ENCODE measurements around the gene MPC1L.
A peak's percentile ranks its signal among the peaks of the same experiment; 100 is the strongest.

MPC1L gene

DNA sequence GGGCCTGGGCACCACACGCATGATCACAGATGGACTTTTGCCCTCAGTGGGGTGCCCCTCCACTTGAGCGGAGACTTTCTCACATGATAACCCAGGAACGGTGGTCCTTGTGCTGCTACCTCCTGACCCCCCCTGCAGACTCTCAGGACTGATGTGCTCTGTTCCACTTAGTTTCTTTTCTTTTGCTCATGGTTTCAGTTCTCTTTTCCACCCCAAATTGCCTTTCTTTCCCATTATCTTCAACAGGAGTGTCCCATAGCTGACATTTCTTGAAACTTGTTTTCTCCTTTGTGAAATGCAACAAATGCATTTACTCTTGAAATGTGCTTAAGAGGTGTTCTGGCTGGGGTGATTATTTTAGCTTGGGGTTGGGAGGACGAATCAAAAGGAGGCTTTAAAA is 9.0 kb downstream of the MPC1L start:
- DNase-seq (ENCODE audit: low read depth) = no peak

- no peak for DNase-seq (ENCODE audit: low read depth)
Observed at GRCh38 chrX:40637687-40638086, 14.5 kb downstream of the MPC1L start.

DNA sequence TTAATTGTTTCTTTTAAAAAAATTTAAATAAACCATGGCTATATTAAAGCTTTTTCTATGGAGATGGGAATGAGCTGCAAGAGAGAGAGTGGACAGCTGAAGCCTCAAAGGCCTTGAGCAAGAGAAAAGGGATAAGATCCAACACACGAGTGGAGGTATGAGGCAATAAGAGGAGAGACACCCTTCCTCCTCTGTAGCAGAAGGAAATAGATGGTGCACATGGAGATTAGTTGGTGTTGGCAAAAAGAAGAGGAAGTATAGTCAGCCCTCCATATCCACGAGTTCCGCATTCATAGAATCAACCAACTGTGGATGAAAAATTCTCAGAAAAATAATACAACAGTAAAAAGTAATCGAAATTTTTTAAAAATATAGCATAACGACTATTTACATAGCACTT is 20.9 kb downstream of the MPC1L start:
- no peak for DNase-seq (ENCODE audit: low read depth)

GRCh38 chrX:40644821-40645358 is 21.7 kb downstream of the MPC1L start:
- no peak for DNase-seq (ENCODE audit: low read depth)

DNA sequence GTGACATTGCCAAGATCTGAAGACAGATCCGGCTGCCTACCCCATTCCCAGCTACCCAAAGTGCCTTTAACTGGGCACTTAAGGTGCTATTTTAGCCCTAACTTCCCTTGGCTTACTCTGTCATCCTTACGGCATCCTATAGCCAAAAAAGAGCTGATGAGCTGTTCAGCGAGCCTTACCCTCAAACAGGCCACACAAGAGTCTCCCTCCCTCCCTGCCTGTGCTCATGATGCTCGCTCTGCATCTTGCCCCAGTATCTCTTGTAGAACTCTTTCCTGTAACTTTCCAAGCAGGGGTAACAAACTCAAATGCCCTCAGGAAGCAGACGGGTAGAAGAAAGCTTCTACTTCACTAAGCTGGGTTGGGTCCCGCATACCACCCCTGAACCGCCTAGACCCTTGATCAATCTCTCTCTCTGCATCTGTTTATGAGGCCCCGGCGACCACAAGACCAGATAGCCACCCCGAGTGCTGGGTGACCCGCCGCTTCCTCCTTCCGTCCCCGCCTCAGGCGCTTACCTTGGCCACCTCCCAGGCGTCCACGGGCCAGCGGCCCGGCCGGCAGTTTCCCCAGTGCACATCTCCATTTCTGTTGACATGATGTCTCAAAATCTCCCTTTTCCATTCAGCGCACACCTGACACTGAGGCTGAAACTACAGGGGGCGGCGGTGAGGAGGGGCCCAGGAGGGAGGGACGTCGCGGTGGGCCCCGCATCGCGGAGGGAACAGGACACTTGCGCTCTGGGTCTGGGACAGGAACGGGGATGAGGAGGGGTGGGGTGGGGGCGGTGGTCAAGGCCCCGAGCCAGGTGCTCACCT is 23.5 kb downstream of the MPC1L start:
- DNase-seq (ENCODE audit: low read depth) = no peak

DNA sequence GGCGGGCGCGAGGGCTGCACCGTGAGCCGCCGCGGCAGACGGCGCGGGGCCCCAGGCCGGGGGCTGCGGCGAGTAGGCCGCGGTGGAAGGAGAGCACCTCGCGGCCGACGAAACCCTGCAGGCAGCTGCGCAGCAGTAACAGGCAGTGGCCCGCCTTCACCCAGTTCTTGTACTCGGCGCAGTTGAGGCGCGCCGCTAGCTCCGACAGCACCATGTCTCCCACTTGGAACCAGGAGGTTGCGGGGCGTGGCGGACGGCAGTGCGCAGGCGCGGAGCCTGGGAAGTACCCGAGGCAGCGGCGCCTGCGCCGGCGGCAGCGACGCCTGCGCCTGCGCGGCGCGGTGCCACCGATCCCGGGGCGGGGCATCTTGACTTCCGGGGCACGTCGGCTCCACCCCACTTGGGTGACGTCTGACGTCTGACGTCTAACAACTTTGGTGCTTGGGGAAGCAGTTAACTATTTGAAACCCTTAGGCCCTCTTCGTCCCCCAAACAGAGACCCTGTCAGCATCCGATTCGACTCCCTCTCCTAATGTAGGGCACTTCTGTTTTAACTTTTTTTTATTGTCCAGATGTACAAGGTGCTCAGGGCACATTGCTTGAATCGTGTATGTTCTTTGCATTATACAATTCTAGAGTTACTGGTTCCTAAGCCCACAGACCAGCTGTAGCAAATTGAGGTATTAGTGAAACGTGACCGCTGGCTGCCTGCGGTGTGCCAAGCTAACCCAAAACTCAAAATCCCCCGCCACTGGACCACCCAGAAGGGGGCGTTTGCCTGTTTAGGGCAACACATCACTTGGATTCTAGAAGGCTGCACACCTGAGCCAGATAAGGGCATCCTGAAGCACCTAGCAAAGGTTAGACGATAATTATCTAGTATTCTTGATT is 24.3 kb downstream of the MPC1L start, which contains the start of gene CXorf38:
Gene CXorf38 (minus strand): TSS at position 255 of the 891 bp plus-strand sequence. CDS start 41 bp downstream, at position 214.
- DNase-seq (ENCODE audit: low read depth) = peak; percentile 87

DNA sequence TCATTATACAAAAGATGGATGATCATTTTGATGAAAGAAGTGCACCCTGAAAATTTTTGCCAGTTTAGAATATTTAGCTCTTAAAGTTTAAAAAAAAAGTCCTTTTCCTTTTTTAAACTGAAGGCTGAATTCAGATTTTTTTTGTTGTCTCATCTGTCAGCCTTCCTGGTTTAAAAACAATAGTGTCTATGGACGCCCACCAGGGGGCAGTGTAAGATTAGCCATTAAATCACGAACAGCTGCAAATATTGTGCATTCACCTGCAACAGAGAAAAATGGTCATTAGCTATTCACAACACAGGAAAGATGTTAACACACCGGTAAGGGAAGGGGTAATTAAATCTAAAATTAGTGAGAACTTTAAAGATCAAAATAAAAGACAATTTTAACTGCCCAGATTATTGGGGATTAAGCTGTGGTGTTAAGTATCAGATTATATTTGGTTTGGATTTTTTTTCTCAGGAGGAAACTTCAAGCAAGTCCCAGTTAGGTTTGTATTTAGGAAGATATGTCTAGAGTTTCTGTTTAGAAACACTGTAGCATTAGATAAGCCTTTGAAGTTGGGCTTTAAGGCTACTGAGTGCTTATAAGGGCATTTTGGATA is 28.5 kb downstream of the MPC1L start:
- DNase-seq (ENCODE audit: low read depth) = peak; percentile 47

GRCh38 chrX:40652664-40653063 is 29.4 kb downstream of the MPC1L start:
- DNase-seq (ENCODE audit: low read depth) = no peak

DNA sequence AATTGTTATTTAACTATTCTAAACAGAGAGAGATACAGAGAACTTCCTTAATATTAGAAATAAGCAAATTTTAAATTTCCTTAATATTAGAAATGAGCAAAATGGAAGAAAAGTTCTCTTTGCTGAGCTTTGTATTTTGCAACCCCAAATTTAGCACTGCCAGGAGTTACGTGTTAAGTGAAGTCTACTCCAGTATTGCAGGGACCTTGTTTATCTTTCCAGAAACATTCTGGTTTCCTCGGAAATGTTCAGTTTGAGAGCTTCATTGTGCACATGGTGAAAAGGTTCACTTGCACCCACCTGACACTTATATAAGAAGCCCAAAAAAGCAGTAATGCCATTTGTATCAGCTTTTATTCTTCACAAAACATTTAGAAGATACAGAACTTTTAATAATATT is 30.3 kb downstream of the MPC1L start:
- DNase-seq (ENCODE audit: low read depth) = no peak

- no peak for DNase-seq (ENCODE audit: low read depth)
Observed at GRCh38 chrX:40660381-40660780, 37.2 kb downstream of the MPC1L start.

DNA sequence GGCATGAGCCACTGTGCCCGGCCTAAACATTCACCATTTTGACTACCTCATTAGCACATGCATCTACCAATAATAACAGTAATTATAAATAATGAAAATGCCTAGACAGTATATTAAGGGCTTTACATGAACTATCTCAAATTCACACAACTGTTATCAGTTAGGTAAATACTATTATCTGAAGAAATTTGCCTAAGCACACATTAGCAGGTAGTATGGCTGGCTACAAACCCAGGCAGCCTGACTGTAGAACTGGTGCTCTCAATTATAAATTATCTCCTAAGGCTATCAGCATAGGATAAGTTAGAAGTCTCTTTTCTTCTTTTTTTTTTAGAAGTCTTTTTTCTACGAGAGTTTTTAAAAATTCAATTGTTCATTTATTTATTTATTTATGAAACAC is 38.3 kb downstream of the MPC1L start:
- DNase-seq (ENCODE audit: low read depth) = no peak

DNA sequence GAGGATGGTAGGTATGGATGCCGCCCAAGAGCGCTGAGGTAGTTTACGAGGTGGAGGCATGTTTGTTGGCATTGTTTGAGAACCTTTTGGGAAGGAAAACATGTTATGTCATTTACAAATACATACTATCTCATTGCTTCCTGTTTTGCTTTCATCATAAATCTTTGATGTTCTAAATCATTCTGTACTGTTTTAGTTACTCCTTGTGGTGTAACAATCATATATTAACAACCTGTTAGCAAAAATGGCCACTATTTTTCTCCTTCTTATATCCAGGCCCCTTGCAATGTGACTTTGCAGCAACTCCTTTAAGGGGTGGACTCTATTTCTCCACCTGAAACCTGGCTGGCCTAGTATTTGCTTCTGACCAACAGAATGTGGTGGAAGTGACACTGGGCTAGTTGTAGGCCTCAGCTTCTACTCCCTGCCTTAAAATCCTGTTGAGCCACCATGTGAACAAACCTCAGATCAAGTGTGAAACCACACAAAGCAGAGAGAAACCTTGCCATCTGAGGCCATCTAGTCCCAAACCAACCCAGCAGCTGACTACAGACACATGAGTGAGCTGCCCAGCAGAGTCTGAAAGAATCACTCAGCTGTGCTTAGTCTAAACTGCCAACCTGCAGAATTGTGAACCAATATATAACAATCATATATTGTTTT is 40.0 kb downstream of the MPC1L start:
- no peak for DNase-seq (ENCODE audit: low read depth)

GRCh38 chrX:40663880-40664630 is 40.8 kb downstream of the MPC1L start:
- DNase-seq (ENCODE audit: low read depth) = no peak

GRCh38 chrX:40671126-40671525 is 47.9 kb downstream of the MPC1L start:
- no peak for DNase-seq (ENCODE audit: low read depth)

Measured in activated T-cell treated with anti-CD3 and anti-CD28 coated beads for 24 hours (primary cell).